ENCODE results near the gene PLPP3.
"Not testable (repeated sequence)": the region's sequence is repeated elsewhere in the genome, so short reads cannot be mapped to it uniquely, and the experiment has no call there.

The PLPP3 gene
- 0 to 0.20 reads per million in 2 donors for total RNA-seq

GRCh38 chr1:56578963-56579875 is at the start of gene PLPP3:
Gene PLPP3 (minus strand): TSS chr1:56579563. CDS start chr1:56579016, 547 bp downstream.
- peak in 1 of 5 experiments; percentile 10 for DNase-seq

- DNase-seq = no peak
Measured at GRCh38 chr1:56627636-56628039, 48.3 kb upstream of the PLPP3 start.

GRCh38 chr1:56627019-56627635 is 47.8 kb upstream of the PLPP3 start:
- DNase-seq = no peak

GRCh38 chr1:56626546-56626945 is 47.2 kb upstream of the PLPP3 start:
- no peak for DNase-seq

- DNase-seq = no peak
Measured at GRCh38 chr1:56625819-56626440, 46.6 kb upstream of the PLPP3 start.

GRCh38 chr1:56617141-56617540 is 37.8 kb upstream of the PLPP3 start:
- no peak for DNase-seq

- not testable (repeated sequence) for DNase-seq
Measured at GRCh38 chr1:56610770-56611169, 31.4 kb upstream of the PLPP3 start.

- not testable (repeated sequence) for DNase-seq
Measured at GRCh38 chr1:56610097-56610496, 30.7 kb upstream of the PLPP3 start.

- not testable (repeated sequence) for DNase-seq
Measured at GRCh38 chr1:56595397-56596191, 16.2 kb upstream of the PLPP3 start.

- no peak for DNase-seq
Measured at GRCh38 chr1:56591909-56592308, 12.5 kb upstream of the PLPP3 start.

GRCh38 chr1:56590520-56591011 is 11.2 kb upstream of the PLPP3 start:
- DNase-seq = no peak

GRCh38 chr1:56589369-56589768 is 10.0 kb upstream of the PLPP3 start:
- DNase-seq = no peak

GRCh38 chr1:56586502-56586901 is 7.1 kb upstream of the PLPP3 start:
- no peak for DNase-seq

- no peak for DNase-seq
Measured at GRCh38 chr1:56585985-56586384, 6.6 kb upstream of the PLPP3 start.

GRCh38 chr1:56584910-56585528 is 5.7 kb upstream of the PLPP3 start:
- DNase-seq = peak in 1 of 5 experiments; percentile 5

- DNase-seq = no peak
Measured at GRCh38 chr1:56583957-56584468, 4.7 kb upstream of the PLPP3 start.

GRCh38 chr1:56580771-56581170 is 1.4 kb upstream of the PLPP3 start:
- DNase-seq = no peak

- DNase-seq = peak in 1 of 5 experiments; percentile 3
Measured at GRCh38 chr1:56578138-56578962, 1.0 kb downstream of the PLPP3 start.

GRCh38 chr1:56577406-56578137 is 1.8 kb downstream of the PLPP3 start:
- DNase-seq = no peak

- DNase-seq = no peak
Measured at GRCh38 chr1:56576880-56577405, 2.4 kb downstream of the PLPP3 start.
